ENCODE measurements around the gene SMR3A.

DNA sequence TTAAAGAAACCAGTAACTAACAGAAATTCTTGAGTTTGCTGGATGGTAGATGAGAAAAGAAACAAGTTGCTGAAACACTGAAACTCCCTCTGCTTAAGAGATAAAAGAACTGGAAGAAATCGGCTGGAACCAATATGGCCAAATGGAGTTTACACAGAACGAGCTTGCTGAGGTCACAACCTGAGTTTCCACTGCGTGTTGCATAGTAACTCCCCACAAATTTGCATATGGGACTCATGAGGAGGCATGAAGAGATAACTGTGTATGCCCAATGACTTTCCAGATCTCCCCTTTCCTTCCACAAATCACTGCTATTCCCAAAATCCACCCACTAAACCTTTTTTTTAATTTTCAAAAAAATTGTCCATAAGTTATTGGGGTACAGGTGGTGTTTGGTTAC lies 12.2 kb downstream of the SMR3A start:
- TF ChIP-seq YY1 (IDR thresholded peaks at IDR 0.05; ENCODE audit: insufficient read depth, insufficient read length) (no peak), ZNF274 (IDR thresholded peaks at IDR 0.05; ENCODE audit: low read depth, low read length) (no peak)
